Mucosa of descending colon (tissue), 3 donors: ENCODE results near the gene PRR16. TPM values are rescaled to one million over a fixed set of nuclear protein-coding genes. Genes with fewer than 3 reads are reported as not detected.

ENCODE experiments used
- ATAC-seq: fragments of 200-7000 bp; cut with Tn5 transposase; one replicate; pipeline ENCODE4 v1.9.1; 2020; ENCODE audit warnings: mild to moderate bottlenecking, moderate library complexity
- DNase-seq, 3 donors: peaks; one replicate each; pipeline ENCODE4 v3.0.0-alpha.2; 2020
- H3K36me3 ChIP-seq: fragments of 200-600 bp; one replicate; pipeline ENCODE4 v1.8.0; 2021; ENCODE audit warnings: low read depth, mild to moderate bottlenecking
- H3K4me1 ChIP-seq: fragments of 200-600 bp; one replicate; pipeline ENCODE4 v1.8.0; 2021; ENCODE audit warnings: low read depth, mild to moderate bottlenecking
- H3K4me3 ChIP-seq: fragments of 200-600 bp; one replicate; pipeline ENCODE4 v1.8.0; 2021; ENCODE audit warnings: mild to moderate bottlenecking
- H3K9me3 ChIP-seq: fragments of 200-600 bp; one replicate; pipeline ENCODE4 v1.8.0; 2021; ENCODE audit warnings: mild to moderate bottlenecking
- intact Hi-C, 2 donors: fragments of 100-400 bp; cut with DNase I in 1 of 2; cut with micrococcal nuclease in 1 of 2; formaldehyde crosslinking; loops; one replicate each; pipeline versions ENCODE4 v1.11.0 to v1.11.1; 2022; cut with DNase I, micrococcal nuclease
- total RNA-seq, 3 donors: library from RNA; stranded (reverse); fragmentation: NEBNext Ultra II Directional in 2 of 3; extraction: Animal tissue kit (Norgen Biotek cat#: 25700) in 2 of 3; gene quantifications; one replicate each; pipeline versions ENCODE4 v1.2.1 to v1.2.4, GENCODE V29; 2021 to 2023
- TF ChIP-seq, protein P1 (sequence below): fragments of 200-600 bp; IDR thresholded peaks from one replicate; pipeline ENCODE4 v1.8.0; 2022; ENCODE audit warnings: antibody characterized with exemption, mild to moderate bottlenecking
- donor health status: DM: no; HTN: no; CAD: no; lungs with moderate emphysema.
- donor health status: DM: no; HTN: no; CAD: no.
- donor health status: DM: no; HTN: yes; CAD: no.

PRR16 gene
- total RNA-seq, 3 donors from 2014 or later = 0.69 to 2.9 (median 1.9) TPM

DNA sequence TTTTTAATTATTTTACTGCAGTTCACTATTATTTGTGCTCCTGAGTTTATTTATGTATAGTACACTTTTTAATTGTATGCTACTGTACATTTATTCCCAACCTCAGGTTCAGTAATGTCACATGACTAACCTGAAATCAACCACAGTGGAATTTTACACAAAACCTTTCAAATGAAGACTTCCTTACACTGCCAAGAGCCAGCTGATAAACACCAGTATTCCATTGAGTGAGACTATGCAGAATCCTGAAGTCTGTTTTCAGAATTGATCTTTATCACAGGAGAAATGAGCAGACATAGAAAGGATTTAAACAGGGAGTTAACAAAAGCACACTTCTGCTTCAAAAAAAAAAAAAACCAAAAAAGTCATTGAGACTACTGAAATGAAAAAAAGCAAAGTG is 219.5 kb downstream of the PRR16 start:
- no peak for ATAC-seq
- H3K36me3 ChIP-seq = no peaks in the 10 kb centered on the region
- TF ChIP-seq, protein P1, sequence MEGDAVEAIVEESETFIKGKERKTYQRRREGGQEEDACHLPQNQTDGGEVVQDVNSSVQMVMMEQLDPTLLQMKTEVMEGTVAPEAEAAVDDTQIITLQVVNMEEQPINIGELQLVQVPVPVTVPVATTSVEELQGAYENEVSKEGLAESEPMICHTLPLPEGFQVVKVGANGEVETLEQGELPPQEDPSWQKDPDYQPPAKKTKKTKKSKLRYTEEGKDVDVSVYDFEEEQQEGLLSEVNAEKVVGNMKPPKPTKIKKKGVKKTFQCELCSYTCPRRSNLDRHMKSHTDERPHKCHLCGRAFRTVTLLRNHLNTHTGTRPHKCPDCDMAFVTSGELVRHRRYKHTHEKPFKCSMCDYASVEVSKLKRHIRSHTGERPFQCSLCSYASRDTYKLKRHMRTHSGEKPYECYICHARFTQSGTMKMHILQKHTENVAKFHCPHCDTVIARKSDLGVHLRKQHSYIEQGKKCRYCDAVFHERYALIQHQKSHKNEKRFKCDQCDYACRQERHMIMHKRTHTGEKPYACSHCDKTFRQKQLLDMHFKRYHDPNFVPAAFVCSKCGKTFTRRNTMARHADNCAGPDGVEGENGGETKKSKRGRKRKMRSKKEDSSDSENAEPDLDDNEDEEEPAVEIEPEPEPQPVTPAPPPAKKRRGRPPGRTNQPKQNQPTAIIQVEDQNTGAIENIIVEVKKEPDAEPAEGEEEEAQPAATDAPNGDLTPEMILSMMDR = no peak

DNA sequence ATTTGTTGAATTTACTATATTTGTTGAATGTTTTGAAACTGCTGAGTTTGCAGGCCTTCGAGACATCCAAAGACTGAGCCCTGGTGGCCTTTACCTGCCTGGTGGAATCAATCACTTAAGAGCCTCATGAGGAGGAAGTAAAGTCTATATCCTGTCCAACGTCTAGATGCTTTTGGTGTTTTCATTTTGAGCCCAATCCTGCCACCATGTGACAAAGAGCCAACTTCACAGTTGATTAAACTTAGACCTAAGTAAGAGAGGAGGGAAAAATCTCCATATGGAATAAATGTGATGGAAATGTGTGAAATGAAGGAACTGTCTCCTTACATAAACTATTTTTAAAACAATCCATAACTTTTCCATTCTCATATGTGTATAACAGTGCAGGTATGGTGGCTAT is 220.1 kb downstream of the PRR16 start:
- Histone ChIP-seq H3K36me3 (no peaks in the 10 kb centered on the region), H3K9me3 (no peaks in the 10 kb centered on the region), H3K4me1 (no peaks in the 10 kb centered on the region), H3K4me3 (no peak overlapping the region)
- intact Hi-C loops = no loop called here
- TF ChIP-seq, protein P1 = no peak
- DNase-seq (no peak), ATAC-seq (no peak)

More for the DNA sequence above, 219.5 kb downstream of the PRR16 start:
- no peaks in the 10 kb centered on the region for H3K4me1 ChIP-seq
- intact Hi-C loops = no loop called here
- H3K4me3 ChIP-seq = no peak overlapping the region
- H3K9me3 ChIP-seq = no peaks in the 10 kb centered on the region
- DNase-seq = no peak

DNA sequence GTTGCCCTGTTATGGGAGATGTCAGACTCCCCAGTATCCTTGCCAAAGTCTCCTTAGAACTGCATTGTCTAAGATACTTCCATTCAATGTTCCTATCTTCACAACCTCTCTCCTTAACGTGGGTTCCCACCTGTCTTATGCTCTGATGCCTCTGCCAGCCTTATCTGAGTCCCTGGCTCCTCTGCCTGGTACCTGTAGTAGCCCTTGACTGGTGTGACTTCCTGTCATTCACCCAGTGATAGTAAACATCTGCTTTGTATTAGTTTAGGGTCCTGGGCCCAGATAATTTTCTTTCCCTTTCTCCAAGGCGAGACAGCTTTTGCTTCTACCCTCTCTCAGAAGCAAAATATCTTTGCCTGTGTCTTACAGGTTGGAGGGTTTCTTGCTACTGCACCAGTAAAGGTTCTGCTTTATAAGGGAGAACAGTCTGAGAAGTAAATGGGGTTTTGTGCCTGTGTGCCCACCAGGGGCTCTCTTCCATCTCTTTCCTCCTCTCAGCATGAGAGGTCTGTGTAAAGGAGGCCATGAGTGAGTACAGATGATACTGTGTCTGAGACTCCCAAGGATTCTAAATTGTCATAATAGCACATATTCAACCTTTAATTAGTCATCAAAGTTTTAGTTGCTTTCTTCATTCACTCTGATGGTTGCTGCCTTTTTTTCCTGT is 220.8 kb downstream of the PRR16 start:
- no peaks in the 10 kb centered on the region for H3K36me3 ChIP-seq
- TF ChIP-seq, protein P1 = no peak
- no peaks in the 10 kb centered on the region for H3K9me3 ChIP-seq
- no peak overlapping the region for H3K4me3 ChIP-seq
- intact Hi-C loops = no loop called here
- no peaks in the 10 kb centered on the region for H3K4me1 ChIP-seq
- ATAC-seq (no peak), DNase-seq (no peak)

DNA sequence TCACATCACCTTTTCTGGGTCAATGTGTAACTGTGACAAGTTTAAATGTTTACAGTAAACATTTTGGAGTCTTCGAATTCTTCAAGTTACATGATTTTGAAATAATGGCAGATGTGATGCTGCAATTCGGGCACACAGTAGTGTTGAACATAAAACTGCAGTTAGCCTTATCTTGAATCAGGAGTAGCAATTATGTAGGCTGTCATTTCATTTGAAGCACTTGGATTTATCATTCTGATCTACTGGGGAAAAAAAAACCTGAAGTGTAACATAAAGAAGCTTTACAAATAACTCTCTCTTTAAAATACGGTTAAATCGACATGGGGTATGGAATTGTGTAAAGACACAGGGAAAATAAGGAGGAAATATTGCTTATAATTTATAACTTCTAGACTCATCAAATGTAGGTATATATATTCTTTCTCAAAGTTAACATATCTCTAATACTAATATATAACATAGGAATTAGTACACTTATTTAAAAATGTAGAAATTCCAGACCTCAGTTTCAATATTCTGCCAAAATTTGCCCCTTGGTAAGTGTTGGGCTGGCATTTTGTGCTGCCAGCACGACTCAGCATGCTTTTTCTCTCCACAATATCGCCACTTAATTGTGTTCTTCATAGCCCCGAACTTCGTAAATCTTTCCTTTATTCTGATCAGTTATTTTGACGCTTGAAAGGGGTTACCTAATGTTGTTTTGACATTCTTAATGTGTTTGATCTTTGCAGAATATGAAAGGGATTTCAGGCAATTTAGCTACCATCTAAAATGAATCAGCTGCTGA is 226.7 kb downstream of the PRR16 start:
- no peak overlapping the region for H3K4me3 ChIP-seq
- H3K4me1 ChIP-seq = no peaks in the 10 kb centered on the region
- no peaks in the 10 kb centered on the region for H3K9me3 ChIP-seq
- intact Hi-C loops = no loop called here
- TF ChIP-seq, protein P1 = no peak
- H3K36me3 ChIP-seq = no peaks in the 10 kb centered on the region
- ATAC-seq = no peak
- DNase-seq = no peak

DNA sequence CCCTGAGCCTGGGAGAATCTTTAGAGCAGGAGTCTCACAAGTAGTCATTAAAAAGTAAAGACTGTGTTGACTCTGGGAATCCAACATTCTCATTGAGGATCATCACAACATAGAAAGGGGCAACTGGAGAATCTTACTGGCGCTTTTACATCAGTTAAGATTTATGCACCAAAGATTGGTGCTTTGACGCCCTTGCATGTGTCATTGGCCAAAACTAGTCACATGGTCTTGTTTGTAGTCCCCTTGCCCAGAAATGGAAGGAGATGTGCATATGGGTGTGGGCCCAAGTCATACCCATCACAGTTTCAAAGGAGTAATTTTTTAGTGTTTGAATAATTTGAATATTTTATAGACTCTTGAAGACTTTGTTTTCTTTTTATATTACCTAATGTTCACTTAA is 228.2 kb downstream of the PRR16 start:
- H3K36me3 ChIP-seq = no peaks in the 10 kb centered on the region
- H3K9me3 ChIP-seq = no peaks in the 10 kb centered on the region
- TF ChIP-seq, protein P1 = no peak
- H3K4me1 ChIP-seq = no peaks in the 10 kb centered on the region
- ATAC-seq = no peak
- DNase-seq = no peak
- no peak overlapping the region for H3K4me3 ChIP-seq
- intact Hi-C loops = no loop called here
